Uterus (tissue), 2 donors: ENCODE data around the gene AQP6.

Experiments used
- CTCF ChIP-seq, 4 experiments: fragments of 200-600 bp in 2 of 4; fragments of 450-650 bp in 2 of 4; sonication (generic) in 2 of 4; IDR thresholded peaks; one replicate each; pipeline ENCODE4 v1.5.1; 2016 to 2019; ENCODE audit warnings: antibody characterized with exemption in 4 of 4, mild to moderate bottlenecking in 2 of 4, moderate library complexity in 1 of 4
- POLR2A ChIP-seq, 2 donors: fragments of 450-650 bp; IDR thresholded peaks; one replicate each; pipeline ENCODE4 v1.6.1; 2016; ENCODE audit warnings: antibody characterized with exemption in 2 of 2, mild to moderate bottlenecking in 1 of 2, moderate library complexity in 1 of 2

DNA sequence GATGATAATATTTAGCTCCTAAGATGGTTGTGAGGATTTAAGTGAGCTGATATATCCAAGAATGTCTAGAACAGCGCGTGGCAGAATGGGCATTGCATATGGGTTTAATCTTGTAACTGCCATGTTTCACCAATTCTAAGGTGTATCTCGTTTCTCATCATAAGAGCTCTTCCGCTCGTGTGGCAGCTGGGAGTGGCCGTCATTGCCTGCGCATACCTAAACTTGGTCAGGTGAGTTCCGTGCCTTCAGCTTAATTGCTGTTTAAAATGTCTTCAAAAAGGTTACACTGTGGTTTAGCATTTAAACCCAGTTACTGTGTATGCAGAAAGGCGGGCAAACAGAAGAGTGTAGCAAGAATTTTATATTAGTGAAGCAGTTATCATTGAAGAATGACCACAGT is 26.7 kb upstream of the AQP6 start:
- no peak for TF ChIP-seq POLR2A (IDR thresholded peaks at IDR 0.05)
- no peak for TF ChIP-seq CTCF (IDR thresholded peaks at IDR 0.05)
